WERI-Rb-1 (cell line): Measurements from ENCODE around the gene ALPK1.

Experiments
- DNase-seq: peaks from one replicate; pipeline ENCODE4 v3.0.0-alpha.2; 2020
- H3K27ac ChIP-seq: fragments of 250-450 bp; sonication (Bioruptor Pico); 2 replicates; pipeline ENCODE4 v1.5.1; 2020; ENCODE audit warnings: mild to moderate bottlenecking, moderate library complexity
- H3K27me3 ChIP-seq: fragments of 250-450 bp; sonication (Bioruptor Pico); 2 replicates; pipeline ENCODE4 v1.5.1; 2021; ENCODE audit warnings: mild to moderate bottlenecking, low read depth, moderate library complexity; ENCODE audit not compliant: insufficient read depth, severe bottlenecking
- H3K36me3 ChIP-seq: fragments of 250-450 bp; sonication (Bioruptor Pico); 2 replicates; pipeline ENCODE4 v1.5.1; 2020; ENCODE audit warnings: mild to moderate bottlenecking, moderate library complexity
- H3K4me3 ChIP-seq: 2 replicates; pipeline ENCODE4 v1.5.1; 2011; ENCODE audit warnings: low read depth, mild to moderate bottlenecking, control low read depth, low read length
- H3K9me3 ChIP-seq: fragments of 250-450 bp; sonication (Bioruptor Pico); 2 replicates; pipeline ENCODE4 v1.5.1; 2021; ENCODE audit warnings: mild to moderate bottlenecking, moderate library complexity; ENCODE audit not compliant: severe bottlenecking
- CTCF ChIP-seq: IDR thresholded peaks from 2 replicates; pipeline ENCODE4 v1.5.1; 2011; ENCODE audit warnings: low read depth, mild to moderate bottlenecking, control low read depth, inconsistent platforms, low read length

ALPK1 gene

DNA sequence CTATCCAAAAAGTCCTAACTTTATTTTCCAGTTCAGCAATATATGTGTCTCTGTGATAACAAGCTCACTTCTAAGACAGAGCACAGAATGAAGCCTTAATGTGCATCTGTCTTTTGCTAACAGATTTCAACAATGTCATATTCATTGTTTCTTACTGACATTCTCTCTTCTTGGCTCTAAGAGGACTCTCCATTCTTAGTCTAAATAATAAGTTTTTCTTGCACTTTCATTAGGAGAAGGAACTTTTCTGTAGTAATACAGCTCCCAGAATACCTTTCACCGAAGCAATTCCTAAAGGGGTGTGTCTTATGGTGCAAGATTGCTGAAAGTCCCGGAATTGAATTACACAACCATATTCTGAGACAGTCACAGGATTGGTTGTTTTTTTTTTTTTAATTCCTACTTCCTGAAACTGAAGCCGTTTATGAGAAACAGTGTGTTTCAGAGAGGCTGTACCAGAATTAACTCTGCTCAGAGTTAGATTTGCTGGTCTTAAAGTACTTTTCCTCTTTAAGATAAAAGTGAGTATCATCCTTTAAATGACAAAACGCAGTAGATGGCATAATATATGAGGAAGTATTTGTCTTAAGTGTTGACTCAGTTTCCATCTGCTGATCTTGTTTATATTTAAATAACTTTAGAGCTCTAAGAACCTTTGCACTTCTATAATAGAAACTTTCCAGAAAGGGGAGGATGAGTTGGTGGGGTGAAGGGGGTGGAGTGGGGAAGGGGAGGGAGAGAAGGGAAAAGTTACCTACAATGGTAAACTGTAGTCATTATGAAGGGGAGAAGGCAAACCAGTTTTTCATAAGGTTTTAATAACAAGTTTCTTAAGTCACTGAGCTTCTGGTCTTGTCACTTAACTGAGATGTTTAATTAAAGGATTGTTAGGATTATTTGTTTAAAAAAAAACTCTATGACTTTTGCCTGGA lies at the start of gene ALPK1:
Gene ALPK1, plus strand, starts transcription at position 421 of the 932 bp plus-strand sequence.
- Histone ChIP-seq H3K9me3 (no peaks in the 10 kb centered on the region), H3K27ac (no peak within 1 kb of the TSS), H3K4me3 (no peak within 1 kb of the TSS), H3K36me3 (no peaks in the 10 kb centered on the region), H3K27me3 (no peaks in the 10 kb centered on the region)
- no peak for TF ChIP-seq CTCF
- no peak for DNase-seq

DNA sequence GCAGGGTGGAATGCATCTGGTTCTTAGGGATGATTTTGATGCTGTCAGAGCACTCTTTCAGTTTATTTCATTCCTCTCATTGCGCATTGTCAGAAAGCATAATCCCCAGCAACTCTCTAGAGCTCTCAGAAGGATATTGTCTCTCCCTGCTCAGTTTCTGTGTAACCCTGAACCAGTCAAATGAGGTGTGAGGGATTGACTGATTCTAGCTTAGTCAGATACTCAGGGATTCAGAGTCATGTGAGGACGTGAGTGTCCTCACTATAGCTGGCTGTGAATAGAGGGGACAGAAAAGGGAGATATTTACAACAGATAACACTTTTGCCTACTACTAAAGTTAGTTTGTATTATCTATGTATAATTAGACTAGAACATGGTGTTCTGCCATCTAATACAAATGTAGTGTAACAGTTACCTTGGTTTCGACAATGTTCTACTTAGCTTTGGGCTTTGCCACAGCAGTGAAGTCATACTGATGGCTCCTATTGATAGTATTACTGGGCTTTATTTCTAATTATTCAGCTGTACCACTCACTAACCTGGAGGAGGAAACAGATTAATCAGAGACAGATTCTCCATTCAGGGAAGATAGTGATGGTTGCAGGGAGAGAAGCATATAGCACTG lies 46.0 kb upstream of the ALPK1 start:
- TF ChIP-seq CTCF, result no peak
- no peak for DNase-seq
- no peaks in the 10 kb centered on the region for H3K27me3 ChIP-seq
- peaks cover 5% of the 10 kb centered on the region for H3K36me3 ChIP-seq
- H3K4me3 ChIP-seq, result no peak overlapping the region
- H3K9me3 ChIP-seq, result no peaks in the 10 kb centered on the region
- no peak overlapping the region for H3K27ac ChIP-seq

DNA sequence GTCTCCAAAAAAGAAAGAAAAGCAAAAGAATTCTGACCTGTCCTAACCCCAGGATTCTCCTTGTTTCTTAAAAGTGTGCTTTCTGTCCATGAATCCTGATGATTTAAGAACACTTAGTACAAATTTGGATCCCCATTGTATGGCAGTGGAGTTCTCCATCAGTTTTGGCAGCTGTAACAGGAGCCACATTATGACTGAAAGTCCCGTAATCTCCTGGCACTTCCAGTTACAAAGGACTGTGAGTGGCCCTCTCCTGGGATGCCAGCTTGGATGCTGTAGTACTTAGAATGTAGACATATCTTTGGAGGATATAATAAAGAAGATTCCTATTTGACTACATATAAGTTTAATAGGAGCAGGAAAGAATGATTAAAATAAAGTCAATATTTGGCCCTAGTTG lies 44.9 kb upstream of the ALPK1 start:
- Histone ChIP-seq H3K27me3 (no peaks in the 10 kb centered on the region), H3K27ac (no peak overlapping the region), H3K36me3 (peaks cover 5% of the 10 kb centered on the region), H3K9me3 (no peaks in the 10 kb centered on the region), H3K4me3 (no peak overlapping the region)
- DNase-seq, result no peak
- TF ChIP-seq CTCF, result no peak

DNA sequence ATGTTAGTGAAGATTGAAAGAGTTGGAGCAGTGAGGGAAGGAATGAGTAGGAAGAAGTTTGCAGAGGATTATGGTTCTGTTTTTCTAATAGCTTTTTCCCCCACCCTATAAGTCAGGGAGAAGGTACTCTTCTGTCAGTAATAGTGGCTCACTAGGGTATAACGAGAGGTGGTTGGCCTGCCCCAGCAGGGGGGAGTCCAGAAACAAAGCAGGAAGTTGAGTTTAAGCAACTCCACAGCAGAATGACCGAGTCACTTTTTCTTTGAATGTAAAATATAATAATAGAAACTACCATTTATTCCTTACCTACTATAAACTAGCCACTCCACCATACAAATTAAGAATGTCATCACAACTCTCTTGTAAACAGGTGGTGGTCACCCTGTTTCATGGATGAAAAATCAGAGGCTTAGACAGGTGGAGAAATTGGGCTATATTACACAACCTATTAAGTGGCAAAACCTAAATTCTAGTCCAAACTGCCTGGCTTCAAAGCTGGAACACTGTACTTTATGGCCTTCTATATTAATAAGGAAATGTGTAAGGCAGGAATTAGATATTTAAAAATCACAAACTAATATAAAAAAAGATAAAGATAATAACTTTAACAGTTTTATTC lies 43.7 kb upstream of the ALPK1 start:
- no peaks in the 10 kb centered on the region for H3K27me3 ChIP-seq
- H3K9me3 ChIP-seq, result no peaks in the 10 kb centered on the region
- no peak for TF ChIP-seq CTCF
- no peak for DNase-seq
- H3K4me3 ChIP-seq, result no peak overlapping the region
- no peak overlapping the region for H3K27ac ChIP-seq
- peaks cover 5% of the 10 kb centered on the region for H3K36me3 ChIP-seq

- Histone ChIP-seq H3K9me3 (no peaks in the 10 kb centered on the region), H3K4me3 (no peak overlapping the region), H3K27me3 (no peaks in the 10 kb centered on the region), H3K36me3 (peaks cover 15% of the 10 kb centered on the region), H3K27ac (no peak overlapping the region)
- DNase-seq, result no peak
- no peak for TF ChIP-seq CTCF
These were observed 40.1 kb upstream of the ALPK1 start for GRCh38 chr4:112257098-112257497.
